Ishikawa (cell line): ENCODE results near the gene APOBEC3A.

ENCODE experiments used
- CEBPB ChIP-seq: IDR thresholded peaks from 2 replicates; pipeline ENCODE4 v1.6.1; 2012
- CREB1 ChIP-seq: IDR thresholded peaks from 2 replicates; pipeline ENCODE4 v1.6.1; 2012; ENCODE audit warnings: low read depth
- EGR1 ChIP-seq: IDR thresholded peaks from 2 replicates; pipeline ENCODE4 v1.6.1; 2012
- EP300 ChIP-seq: IDR thresholded peaks from 2 replicates; pipeline ENCODE4 v1.6.1; 2012; ENCODE audit warnings: borderline replicate concordance
- FOXM1 ChIP-seq: IDR thresholded peaks from 2 replicates; pipeline ENCODE4 v1.6.1; 2012; ENCODE audit warnings: low read depth, borderline replicate concordance
- MAX ChIP-seq: IDR thresholded peaks from 2 replicates; pipeline ENCODE4 v1.6.1; 2012
- NFIC ChIP-seq: IDR thresholded peaks from 2 replicates; pipeline ENCODE4 v1.6.1; 2012
- RAD21 ChIP-seq: IDR thresholded peaks from 2 replicates; pipeline ENCODE4 v1.6.1; 2012; ENCODE audit warnings: low read depth
- REST ChIP-seq: IDR thresholded peaks from 2 replicates; pipeline ENCODE4 v1.6.1; 2012; ENCODE audit warnings: low read depth, mild to moderate bottlenecking
- TAF1 ChIP-seq: IDR thresholded peaks from 2 replicates; pipeline ENCODE4 v1.6.1; 2012; ENCODE audit warnings: low read depth, mild to moderate bottlenecking
- TCF12 ChIP-seq: IDR thresholded peaks from 2 replicates; pipeline ENCODE4 v1.6.1; 2012; ENCODE audit warnings: low read depth
- TEAD4 ChIP-seq: IDR thresholded peaks from 2 replicates; pipeline ENCODE4 v1.6.1; 2012
- USF1 ChIP-seq: IDR thresholded peaks from 2 replicates; pipeline ENCODE4 v1.6.1; 2012
- YY1 ChIP-seq: IDR thresholded peaks from 2 replicates; pipeline ENCODE4 v1.6.1; 2012; ENCODE audit warnings: low read depth
- ZBTB7A ChIP-seq: IDR thresholded peaks from 2 replicates; pipeline ENCODE4 v1.6.1; 2012; ENCODE audit warnings: low read depth

APOBEC3A gene

DNA sequence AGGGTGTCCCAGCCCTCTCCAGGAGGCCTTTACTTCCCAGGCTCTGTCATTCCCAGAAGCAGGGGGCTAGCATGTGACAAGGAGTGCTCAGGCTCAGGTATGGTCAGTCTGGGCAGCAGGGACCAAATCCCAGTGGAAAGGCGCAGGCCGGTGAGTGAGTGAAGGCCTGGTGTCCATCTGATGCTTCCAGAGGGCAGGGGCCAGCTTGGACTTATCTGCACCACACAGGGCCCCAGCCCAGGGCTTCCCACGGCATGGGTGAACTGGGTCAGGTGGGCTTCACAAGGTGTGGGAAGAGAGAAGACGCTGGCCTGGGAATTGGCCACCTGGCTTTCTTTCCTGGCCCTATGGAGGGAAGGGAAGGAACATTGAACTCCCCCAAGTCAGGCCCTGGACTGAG is 20.4 kb upstream of the APOBEC3A start:
- TF ChIP-seq YY1: no peak
- no peak for TF ChIP-seq EP300
- TF ChIP-seq RAD21: no peak
- no peak for TF ChIP-seq FOXM1
- TF ChIP-seq EGR1: no peak
- no peak for TF ChIP-seq NFIC
- no peak for TF ChIP-seq TCF12
- TF ChIP-seq USF1: no peak
- no peak for TF ChIP-seq ZBTB7A

DNA sequence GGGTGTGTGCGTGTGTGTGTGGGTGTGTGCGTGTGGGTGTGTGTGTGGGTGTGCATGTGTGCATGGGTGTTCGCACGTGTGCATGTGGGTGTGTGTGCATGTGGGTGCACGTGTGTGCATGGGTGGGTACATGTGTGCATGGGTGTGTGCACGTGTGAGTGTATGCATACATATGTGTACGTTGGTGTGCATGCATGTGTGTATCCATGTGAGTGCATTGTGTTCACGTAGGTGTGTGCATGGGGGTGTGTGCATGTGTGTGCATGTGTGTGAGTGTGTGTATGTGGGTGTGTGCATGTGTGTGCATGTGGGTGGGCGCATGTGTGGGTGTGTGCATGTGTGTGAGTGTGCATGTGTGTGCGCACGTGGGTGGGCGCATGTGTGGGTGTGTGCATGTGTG is 19.9 kb upstream of the APOBEC3A start:
- no peak for TF ChIP-seq YY1
- TF ChIP-seq NFIC: no peak
- no peak for TF ChIP-seq TCF12
- no peak for TF ChIP-seq ZBTB7A
- TF ChIP-seq EGR1: no peak
- TF ChIP-seq USF1: no peak
- no peak for TF ChIP-seq CREB1
- TF ChIP-seq REST: no peak
- no peak for TF ChIP-seq EP300
- TF ChIP-seq TAF1: no peak
- no peak for TF ChIP-seq CEBPB
- no peak for TF ChIP-seq RAD21
- no peak for TF ChIP-seq TEAD4
- no peak for TF ChIP-seq FOXM1

DNA sequence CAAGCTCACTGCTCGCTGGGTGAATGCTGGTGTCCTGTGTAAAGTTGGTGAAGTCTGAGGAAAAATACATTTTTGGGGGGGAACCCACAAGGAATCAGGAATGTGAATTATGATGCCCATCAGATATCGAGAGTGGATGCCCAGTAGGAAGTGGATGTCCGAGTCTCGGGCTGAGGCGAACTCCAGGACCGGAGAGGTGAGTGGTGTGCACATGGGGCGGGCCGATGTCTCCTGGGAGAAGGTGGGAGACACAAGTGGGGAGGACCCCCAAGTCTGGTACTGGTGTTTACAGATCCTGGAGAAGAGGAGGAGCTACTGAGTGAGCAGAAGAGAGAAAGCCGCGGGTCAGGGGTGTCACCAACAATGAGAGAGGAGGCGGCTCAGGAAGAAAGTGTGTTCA is 19.2 kb upstream of the APOBEC3A start:
- TF ChIP-seq EGR1: no peak
- no peak for TF ChIP-seq YY1
- no peak for TF ChIP-seq CREB1
- no peak for TF ChIP-seq TEAD4
- no peak for TF ChIP-seq ZBTB7A
- TF ChIP-seq CEBPB: no peak
- no peak for TF ChIP-seq TAF1
- no peak for TF ChIP-seq RAD21
- TF ChIP-seq FOXM1: no peak
- no peak for TF ChIP-seq REST
- TF ChIP-seq TCF12: no peak
- no peak for TF ChIP-seq USF1
- no peak for TF ChIP-seq MAX
- no peak for TF ChIP-seq EP300

DNA sequence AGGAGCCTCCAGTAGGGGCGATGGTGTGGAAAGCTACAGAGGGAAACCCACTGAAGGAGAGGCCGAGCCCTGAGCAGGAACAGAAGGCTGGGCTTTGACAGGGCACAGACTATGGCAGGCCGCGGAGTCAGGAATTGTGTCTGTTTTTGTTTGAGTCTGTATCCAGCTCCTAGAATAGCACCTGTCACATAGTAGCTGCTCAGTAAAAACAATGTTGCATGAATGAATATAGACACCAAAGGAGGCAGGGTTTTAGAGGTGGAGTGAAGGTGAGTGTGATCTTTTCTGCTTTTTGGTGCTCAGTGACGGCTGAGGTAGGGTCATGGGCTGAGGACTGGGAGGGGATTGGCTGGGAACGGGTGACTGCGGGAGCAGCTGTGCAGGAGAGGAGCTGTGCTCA is 18.5 kb upstream of the APOBEC3A start:
- TF ChIP-seq NFIC (no peak), FOXM1 (no peak), MAX (no peak), EGR1 (no peak), USF1 (no peak), EP300 (no peak)

- no peak for TF ChIP-seq ZBTB7A
- TF ChIP-seq NFIC: no peak
- no peak for TF ChIP-seq MAX
- TF ChIP-seq TCF12: no peak
- TF ChIP-seq TAF1: no peak
- no peak for TF ChIP-seq USF1
- TF ChIP-seq EP300: no peak
Observed at GRCh38 chr22:38940811-38941384, 16.5 kb upstream of the APOBEC3A start.
